ENCODE data around the gene SPOCK2. TPM values are rescaled to one million over a fixed set of nuclear protein-coding genes. Genes with fewer than 3 reads are reported as not detected.
"Not testable (repeated sequence)": the region's sequence is repeated elsewhere in the genome, so short reads cannot be mapped to it uniquely, and the experiment has no call there.

Gene SPOCK2
- polyA plus RNA-seq, 6 donors from 2014 or later = 27.8 to 59.5 (median 46.3) TPM

- Mint-ChIP-seq H3K36me3 (peaks cover 23 to 30% of the 10 kb centered on the region in 2 donors), H3K4me3 (no peak overlapping the region), H3K27me3 (no peaks in the 10 kb centered on the region), H3K27ac (no peak overlapping the region), H3K9me3 (peaks cover 0 to 3% (median 0%) of the 10 kb centered on the region in 7 donors), H3K4me1 (peaks cover 0 to 15% (median 6%) of the 10 kb centered on the region in 3 donors)
- DNase-seq (no peak), ATAC-seq (ENCODE audit: low read depth in 2 of 2) (no peak)
These were observed 33.9 kb upstream of the SPOCK2 start for GRCh38 chr10:72122221-72122620.

- no peak for ATAC-seq (ENCODE audit: low read depth in 2 of 2)
- H3K36me3 Mint-ChIP-seq = peaks cover 30 to 31% of the 10 kb centered on the region in 2 donors
- H3K4me3 Mint-ChIP-seq = no peak overlapping the region
These were observed 33.0 kb upstream of the SPOCK2 start for GRCh38 chr10:72121389-72121788.

GRCh38 chr10:72116372-72116771 lies 28.0 kb upstream of the SPOCK2 start:
- H3K36me3 Mint-ChIP-seq = peaks cover 35 to 50% of the 10 kb centered on the region in 2 donors
- DNase-seq (no peak), ATAC-seq (ENCODE audit: low read depth in 2 of 2) (no peak)
- no peak overlapping the region for H3K27ac Mint-ChIP-seq
- no peaks in the 10 kb centered on the region for H3K27me3 Mint-ChIP-seq
- peaks cover 0 to 6% (median 0%) of the 10 kb centered on the region in 3 donors for H3K4me1 Mint-ChIP-seq
- peaks cover 3 to 8% (median 6%) of the 10 kb centered on the region in 7 donors for H3K9me3 Mint-ChIP-seq
- H3K4me3 Mint-ChIP-seq = no peak overlapping the region

More at GRCh38 chr10:72121389-72121788, 33.0 kb upstream of the SPOCK2 start:
- Mint-ChIP-seq H3K27ac (peak overlapping the region in 2 of 6 donors; percentile 2 to 78), H3K9me3 (peaks cover 2 to 6% (median 3%) of the 10 kb centered on the region in 7 donors), H3K4me1 (peaks cover 0 to 11% (median 3%) of the 10 kb centered on the region in 3 donors), H3K27me3 (no peaks in the 10 kb centered on the region)
- DNase-seq = no peak

DNA sequence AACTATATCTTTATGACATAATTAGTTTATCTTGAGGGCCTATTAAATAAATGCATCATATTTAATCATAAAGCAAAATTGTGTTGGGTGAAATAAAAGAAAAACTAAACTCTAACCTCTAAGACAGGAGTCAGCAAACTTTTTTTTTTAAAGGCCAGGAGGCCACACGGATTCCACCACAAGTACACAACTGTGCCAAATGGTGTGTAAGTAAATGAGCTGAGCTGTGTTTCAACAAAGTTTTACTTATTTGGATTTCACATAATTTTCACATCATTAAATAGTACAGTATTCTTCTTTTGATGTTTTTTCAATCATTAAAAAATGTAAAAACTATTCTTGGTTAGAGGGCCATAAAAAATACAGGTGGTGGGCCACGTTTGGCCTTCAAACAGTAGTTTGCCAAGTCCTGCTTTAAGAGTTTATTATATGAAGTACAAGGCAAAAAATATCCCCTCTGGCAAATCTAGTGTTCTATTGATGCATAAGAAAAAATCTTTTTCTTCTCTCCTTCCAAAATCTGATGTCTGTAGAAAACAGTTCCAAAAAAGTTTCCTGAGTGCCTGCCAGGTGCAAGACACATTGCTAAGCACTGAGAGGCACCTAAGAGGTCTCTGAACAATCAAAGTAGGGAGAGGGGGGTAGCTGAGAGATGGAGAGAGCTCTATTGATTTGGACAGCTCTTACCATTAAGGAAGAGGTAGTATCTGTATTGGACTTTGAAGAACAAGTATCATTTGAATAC lies 26.5 kb upstream of the SPOCK2 start:
- Mint-ChIP-seq H3K36me3 (peaks cover 31 to 38% of the 10 kb centered on the region in 2 donors), H3K4me3 (no peak overlapping the region), H3K4me1 (peaks cover 3 to 10% (median 4%) of the 10 kb centered on the region in 3 donors), H3K27ac (peak overlapping the region in 2 of 6 donors; percentile 16 to 17), H3K27me3 (no peaks in the 10 kb centered on the region), H3K9me3 (peaks cover 3 to 8% (median 6%) of the 10 kb centered on the region in 7 donors)
- DNase-seq (no peak), ATAC-seq (ENCODE audit: low read depth in 2 of 2) (no peak)

DNA sequence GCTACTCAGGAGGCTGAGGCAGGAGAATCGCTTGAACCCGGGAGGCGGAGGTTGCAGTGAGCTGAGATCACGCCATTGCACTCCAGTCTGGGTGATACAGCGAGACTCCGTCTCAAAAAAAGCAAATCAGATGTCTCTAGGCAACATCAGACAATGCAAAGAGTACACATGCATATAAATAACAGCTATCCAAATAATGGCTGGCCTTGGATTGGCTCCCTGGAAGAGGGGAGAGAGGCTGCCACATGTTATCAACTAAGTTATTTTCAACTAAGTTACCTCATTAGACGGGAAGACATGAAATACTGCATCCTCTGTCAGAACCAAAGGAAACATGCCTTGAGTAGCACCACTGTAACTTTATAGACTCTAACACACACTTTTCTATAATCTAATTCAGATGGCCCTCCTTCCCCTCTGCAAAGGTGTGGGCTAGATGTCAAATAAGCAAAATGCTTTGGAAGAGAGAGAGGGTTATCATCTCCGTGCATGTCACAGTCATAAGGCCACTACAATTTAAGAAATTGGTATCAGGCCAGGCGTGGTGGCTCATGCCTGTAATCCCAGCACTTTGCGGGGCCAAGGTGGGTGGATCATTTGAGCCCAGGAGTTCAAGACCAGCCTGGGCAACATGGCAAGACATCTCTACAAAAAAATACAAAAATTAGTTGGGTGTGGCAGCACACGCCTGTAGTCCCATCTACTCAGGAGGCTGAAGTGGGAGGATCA lies 22.5 kb upstream of the SPOCK2 start:
- DNase-seq (no peak), ATAC-seq (ENCODE audit: low read depth in 2 of 2) (no peak)
- peaks cover 16 to 17% of the 10 kb centered on the region in 2 donors for H3K36me3 Mint-ChIP-seq
- H3K27me3 Mint-ChIP-seq = no peaks in the 10 kb centered on the region
- peaks cover 0 to 2% (median 0%) of the 10 kb centered on the region in 7 donors for H3K9me3 Mint-ChIP-seq
- peak overlapping the region in 2 of 6 donors; percentile 19 to 22 for H3K27ac Mint-ChIP-seq
- H3K4me3 Mint-ChIP-seq = peak overlapping the region in 1 of 8 donors; percentile 20
- H3K4me1 Mint-ChIP-seq = peaks cover 27 to 38% (median 37%) of the 10 kb centered on the region in 3 donors

GRCh38 chr10:72109636-72110157 lies 21.3 kb upstream of the SPOCK2 start:
- H3K27me3 Mint-ChIP-seq = no peaks in the 10 kb centered on the region
- no peak overlapping the region for H3K4me3 Mint-ChIP-seq
- peaks cover 8 to 9% of the 10 kb centered on the region in 2 donors for H3K36me3 Mint-ChIP-seq
- ATAC-seq (ENCODE audit: low read depth in 2 of 2) (no peak), DNase-seq (no peak)
- peaks cover 27 to 40% (median 37%) of the 10 kb centered on the region in 3 donors for H3K4me1 Mint-ChIP-seq
- no peaks in the 10 kb centered on the region for H3K9me3 Mint-ChIP-seq
- peak overlapping the region in 4 of 6 donors; percentile 39 to 77 (median 60) for H3K27ac Mint-ChIP-seq

DNA sequence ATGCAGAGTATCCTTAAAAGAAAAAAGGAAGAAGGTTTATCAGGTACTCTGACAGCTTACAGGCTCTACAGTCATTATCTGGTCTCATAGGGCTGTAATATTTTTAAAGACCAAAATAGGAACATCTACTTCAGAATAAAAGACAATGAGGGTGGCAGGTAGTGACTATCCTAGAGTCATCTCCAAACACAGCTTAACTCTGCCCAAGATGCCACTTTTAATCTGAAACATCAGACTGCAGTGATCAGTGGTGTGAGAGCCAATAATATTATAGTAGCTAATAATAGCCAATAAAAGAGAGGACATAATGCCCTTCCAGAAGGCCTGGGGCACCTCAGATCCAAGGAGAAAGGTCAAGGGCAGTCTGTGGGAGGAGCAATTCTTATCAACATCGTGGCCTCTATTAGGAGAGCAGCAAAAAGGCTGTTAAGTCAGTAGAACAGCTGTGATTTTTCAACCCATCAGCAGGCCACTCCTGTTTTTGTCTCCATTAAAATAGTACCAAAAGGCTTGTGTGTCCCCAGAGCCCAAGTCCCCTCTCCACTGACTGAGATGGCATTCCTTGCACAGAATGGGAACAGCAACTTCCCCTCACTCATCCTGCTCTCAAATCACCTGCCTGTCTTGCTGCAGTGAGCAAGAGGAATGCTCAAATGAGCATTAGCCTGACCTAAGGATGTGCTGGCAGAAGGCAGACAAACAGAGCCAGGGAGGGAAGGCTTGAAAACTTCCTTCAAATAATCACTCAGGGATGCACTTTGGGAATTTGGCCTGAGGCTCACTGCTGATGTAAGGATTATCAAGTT lies 20.7 kb upstream of the SPOCK2 start:
- H3K9me3 Mint-ChIP-seq = no peaks in the 10 kb centered on the region
- peak in 1 of 2 donors; percentile 12 for ATAC-seq (ENCODE audit: low read depth in 2 of 2)

DNA sequence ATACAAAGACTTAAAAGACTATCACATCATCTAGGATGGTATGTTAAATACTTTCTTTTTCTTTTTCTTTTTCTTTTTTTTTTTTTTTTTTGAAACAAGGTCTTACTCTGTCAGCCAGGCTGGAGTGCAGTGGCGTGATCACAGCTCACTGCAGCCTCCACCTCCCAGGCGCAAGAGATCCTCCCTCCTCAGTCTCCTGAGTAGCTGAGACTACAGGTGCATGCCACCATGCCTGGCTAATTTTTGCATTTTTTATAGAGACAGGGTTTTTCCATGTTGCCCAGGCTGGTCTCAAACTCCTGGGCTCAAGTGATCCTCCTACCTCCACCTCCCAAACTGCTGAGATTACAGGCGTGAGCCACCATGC lies 19.6 kb upstream of the SPOCK2 start:
- H3K4me1 Mint-ChIP-seq = peaks cover 27 to 40% (median 37%) of the 10 kb centered on the region in 3 donors
- H3K4me3 Mint-ChIP-seq = peak overlapping the region in 3 of 8 donors; percentile 10 to 37 (median 25)
- peaks cover 3 to 19% of the 10 kb centered on the region in 2 donors for H3K36me3 Mint-ChIP-seq
- not testable (repeated sequence) for DNase-seq; H3K9me3 Mint-ChIP-seq; H3K27me3 Mint-ChIP-seq; ATAC-seq (ENCODE audit: low read depth in 2 of 2)
- H3K27ac Mint-ChIP-seq = peak overlapping the region in 5 of 6 donors; percentile 15 to 86 (median 61)

More for the DNA sequence above, 20.7 kb upstream of the SPOCK2 start:
- DNase-seq = no peak
- peaks cover 8 to 12% of the 10 kb centered on the region in 2 donors for H3K36me3 Mint-ChIP-seq
- no peak overlapping the region for H3K4me3 Mint-ChIP-seq
- H3K27ac Mint-ChIP-seq = peak overlapping the region; percentile 66 to 84 (median 76)
- H3K4me1 Mint-ChIP-seq = peaks cover 27 to 40% (median 37%) of the 10 kb centered on the region in 3 donors
- no peaks in the 10 kb centered on the region for H3K27me3 Mint-ChIP-seq

- Mint-ChIP-seq H3K27ac (peak overlapping the region in 3 of 6 donors; percentile 12 to 59 (median 25)), H3K9me3 (no peaks in the 10 kb centered on the region), H3K4me3 (peak overlapping the region in 4 of 8 donors; percentile 5 to 37 (median 24)), H3K4me1 (peaks cover 27 to 40% (median 37%) of the 10 kb centered on the region in 3 donors), H3K27me3 (no peaks in the 10 kb centered on the region), H3K36me3 (peaks cover 0 to 20% of the 10 kb centered on the region in 2 donors)
- no peak for DNase-seq
- peak in 1 of 2 donors; percentile 50 for ATAC-seq (ENCODE audit: low read depth in 2 of 2)
These were observed 19.1 kb upstream of the SPOCK2 start for GRCh38 chr10:72107325-72108003.

GRCh38 chr10:72106896-72107295 lies 18.5 kb upstream of the SPOCK2 start:
- H3K4me3 Mint-ChIP-seq = peak overlapping the region in 3 of 8 donors; percentile 5 to 37 (median 13)
- no peak for ATAC-seq (ENCODE audit: low read depth in 2 of 2)

GRCh38 chr10:72106154-72106849 lies 18.0 kb upstream of the SPOCK2 start:
- H3K4me1 Mint-ChIP-seq = peaks cover 27 to 40% (median 37%) of the 10 kb centered on the region in 3 donors
- H3K9me3 Mint-ChIP-seq = no peaks in the 10 kb centered on the region
- ATAC-seq (ENCODE audit: low read depth in 2 of 2) (no peak), DNase-seq (no peak)
- no peaks in the 10 kb centered on the region for H3K27me3 Mint-ChIP-seq
- peak overlapping the region in 3 of 8 donors; percentile 5 to 25 (median 13) for H3K4me3 Mint-ChIP-seq
- peak overlapping the region in 5 of 6 donors; percentile 52 to 84 (median 66) for H3K27ac Mint-ChIP-seq
- H3K36me3 Mint-ChIP-seq = peaks cover 10 to 27% of the 10 kb centered on the region in 2 donors

More at GRCh38 chr10:72106896-72107295, 18.5 kb upstream of the SPOCK2 start:
- no peak for DNase-seq
- Mint-ChIP-seq H3K27me3 (no peaks in the 10 kb centered on the region), H3K36me3 (peaks cover 4 to 21% of the 10 kb centered on the region in 2 donors), H3K4me1 (peaks cover 27 to 40% (median 37%) of the 10 kb centered on the region in 3 donors), H3K27ac (peak overlapping the region in 4 of 6 donors; percentile 52 to 84 (median 66)), H3K9me3 (no peaks in the 10 kb centered on the region)

Measured in naive B cell (primary cell).